Smooth muscle cell (in vitro differentiated cells): ENCODE data around the gene STEAP3. TPM values are rescaled to one million over a fixed set of nuclear protein-coding genes. Genes with fewer than 3 reads are reported as not detected.

Source experiments
- DNase-seq: peaks from one replicate; lab custom pipeline; 2025; ENCODE audit not compliant: unreplicated experiment; lab: John Stamatoyannopoulos, UW
- H2AFZ ChIP-seq: fragments of 200-600 bp; sonication (generic); 2 replicates; pipeline ENCODE4 v1.6.0; 2016; ENCODE audit warnings: antibody characterized with exemption, low read depth, mild to moderate bottlenecking
- H3F3A ChIP-seq: fragments of 200-600 bp; sonication (generic); 2 replicates; pipeline ENCODE4 v1.6.0; 2017; ENCODE audit warnings: antibody characterized with exemption, low read depth
- H3K27ac ChIP-seq: fragments of 200-600 bp; sonication (generic); 2 replicates; pipeline ENCODE4 v1.5.1; 2016; ENCODE audit warnings: low read depth, mild to moderate bottlenecking
- H3K27me3 ChIP-seq: fragments of 200-600 bp; sonication (generic); 2 replicates; pipeline ENCODE4 v1.6.1; 2016; ENCODE audit warnings: low read depth, mild to moderate bottlenecking
- H3K36me3 ChIP-seq: fragments of 200-600 bp; sonication (generic); 2 replicates; pipeline ENCODE4 v1.5.1; 2016; ENCODE audit warnings: low read depth
- H3K4me1 ChIP-seq: fragments of 200-600 bp; sonication (generic); 2 replicates; pipeline ENCODE4 v1.5.1; 2016; ENCODE audit warnings: low read depth
- H3K4me2 ChIP-seq: fragments of 200-600 bp; sonication (generic); 2 replicates; pipeline ENCODE4 v1.6.0; 2016; ENCODE audit warnings: mild to moderate bottlenecking
- H3K4me3 ChIP-seq: fragments of 200-600 bp; sonication (generic); 2 replicates; pipeline ENCODE4 v1.5.1; 2016; ENCODE audit warnings: mild to moderate bottlenecking
- H3K79me2 ChIP-seq: fragments of 200-600 bp; sonication (generic); 2 replicates; pipeline ENCODE4 v1.6.0; 2016; ENCODE audit warnings: low read depth, mild to moderate bottlenecking
- H3K9ac ChIP-seq: fragments of 200-600 bp; sonication (generic); 2 replicates; pipeline ENCODE4 v1.6.0; 2016; ENCODE audit warnings: low read depth
- H3K9me3 ChIP-seq: fragments of 200-600 bp; sonication (generic); replicated peaks from 2 replicates; pipeline ENCODE4 v1.5.1; 2016; ENCODE audit warnings: low read depth
- H4K20me1 ChIP-seq: fragments of 200-600 bp; sonication (generic); 2 replicates; pipeline ENCODE4 v1.6.0; 2016; ENCODE audit warnings: low read depth
- CTCF ChIP-seq: fragments of 200-600 bp; sonication (generic); IDR thresholded peaks from 2 replicates; pipeline ENCODE4 v1.5.1; 2017; ENCODE audit warnings: borderline replicate concordance, mild to moderate bottlenecking, antibody characterized with exemption; ENCODE audit not compliant: insufficient read depth, poor library complexity, severe bottlenecking
- WGBS: methylation state at CpG from one replicate; pipeline ENCODE4 v1.1.7; 2016; ENCODE audit warnings: low lambda C conversion rate; 5-methylcytosine and 5-hydroxymethylcytosine counted together
- polyA plus RNA-seq: library from polyadenylated mRNA; unstranded; fragments of >200 nt; fragmentation: Nextera tagmentation; extraction: Ambion mirVana; gene quantifications from 2 replicates; pipeline ENCODE4 v1.2.1, GENCODE V29; 2016
- total RNA-seq: library from RNA; depleted of rRNA; stranded (reverse); fragments of >200 nt; gene quantifications from 2 replicates; pipeline ENCODE4 v1.2.3, GENCODE V29; 2014

Gene STEAP3
- total and polyA plus RNA-seq, 2 experiments from 2014 or later = 0.87 to 2.9 TPM

GRCh38 chr2:119175517-119175916, 48.1 kb upstream of the STEAP3 start:
- no peak overlapping the region for H3K27ac ChIP-seq
- H3K9me3 ChIP-seq = no peaks in the 10 kb centered on the region
- no peak overlapping the region for H3K4me2 ChIP-seq
- no peaks in the 10 kb centered on the region for H3K27me3 ChIP-seq
- 83% methylated on average over 10 of the region's 10 CpGs for WGBS
- H3F3A ChIP-seq = no peaks in the 10 kb centered on the region
- H3K9ac ChIP-seq = no peak overlapping the region
- no peaks in the 10 kb centered on the region for H3K79me2 ChIP-seq
- H2AFZ ChIP-seq = no peak overlapping the region
- no peak overlapping the region for H3K4me3 ChIP-seq
- no peaks in the 10 kb centered on the region for H3K36me3 ChIP-seq
- DNase-seq = no peak
- no peaks in the 10 kb centered on the region for H4K20me1 ChIP-seq
- TF ChIP-seq CTCF = no peak
- H3K4me1 ChIP-seq = no peaks in the 10 kb centered on the region

GRCh38 chr2:119177171-119177837, 46.3 kb upstream of the STEAP3 start:
- H2AFZ ChIP-seq = no peak overlapping the region
- no peak overlapping the region for H3K4me3 ChIP-seq
- H3K79me2 ChIP-seq = no peaks in the 10 kb centered on the region
- no peaks in the 10 kb centered on the region for H3K27me3 ChIP-seq
- DNase-seq = no peak
- 92% methylated on average over 12 of the region's 12 CpGs for WGBS
- H3K4me2 ChIP-seq = no peak overlapping the region
- H3K36me3 ChIP-seq = no peaks in the 10 kb centered on the region
- no peaks in the 10 kb centered on the region for H3K4me1 ChIP-seq
- H3F3A ChIP-seq = no peaks in the 10 kb centered on the region
- H3K9ac ChIP-seq = no peak overlapping the region
- no peaks in the 10 kb centered on the region for H4K20me1 ChIP-seq
- no peak overlapping the region for H3K27ac ChIP-seq
- no peak for TF ChIP-seq CTCF
- H3K9me3 ChIP-seq = no peaks in the 10 kb centered on the region

GRCh38 chr2:119177838-119178190, 45.8 kb upstream of the STEAP3 start:
- Histone ChIP-seq H3K9ac (no peak overlapping the region), H3K4me1 (no peaks in the 10 kb centered on the region), H4K20me1 (no peaks in the 10 kb centered on the region), H3K27me3 (no peaks in the 10 kb centered on the region), H3F3A (no peaks in the 10 kb centered on the region), H3K4me3 (no peak overlapping the region), H3K27ac (no peak overlapping the region), H3K9me3 (no peaks in the 10 kb centered on the region), H3K36me3 (no peaks in the 10 kb centered on the region), H3K4me2 (no peak overlapping the region), H2AFZ (no peak overlapping the region), H3K79me2 (no peaks in the 10 kb centered on the region)
- DNase-seq = no peak
- TF ChIP-seq CTCF = no peak
- WGBS = 77% methylated on average over 4 of the region's 4 CpGs

- Histone ChIP-seq H3K4me3 (no peak overlapping the region), H3K4me1 (no peaks in the 10 kb centered on the region), H3F3A (no peaks in the 10 kb centered on the region), H3K9me3 (no peaks in the 10 kb centered on the region), H3K9ac (no peak overlapping the region), H4K20me1 (no peaks in the 10 kb centered on the region), H3K4me2 (no peak overlapping the region), H2AFZ (no peak overlapping the region), H3K27me3 (no peaks in the 10 kb centered on the region), H3K79me2 (no peaks in the 10 kb centered on the region), H3K36me3 (no peaks in the 10 kb centered on the region), H3K27ac (no peak overlapping the region)
- no peak for DNase-seq
- TF ChIP-seq CTCF = no peak
- 89% methylated on average over 6 of the region's 6 CpGs for WGBS
These were observed 44.9 kb upstream of the STEAP3 start for GRCh38 chr2:119178776-119179175.
